Left ventricle myocardium inferior (tissue), 1 donor: Measurements from ENCODE around the gene ANKS4B. TPM values are rescaled to one million over a fixed set of nuclear protein-coding genes. Genes with fewer than 3 reads are reported as not detected.
"Not testable (repeated sequence)": the region's sequence is repeated elsewhere in the genome, so short reads cannot be mapped to it uniquely, and the experiment has no call there.

Experiments
- DNase-seq: peaks from one replicate; pipeline ENCODE4 v3.0.0-alpha.2; 2020
- H3K27ac ChIP-seq: fragments of 200-600 bp; replicated peaks from 2 replicates; pipeline ENCODE4 v1.8.0; 2021
- H3K27me3 ChIP-seq: fragments of 200-600 bp; 2 replicates; pipeline ENCODE4 v1.8.0; 2021; ENCODE audit warnings: low read depth
- H3K36me3 ChIP-seq: fragments of 200-600 bp; 2 replicates; pipeline ENCODE4 v1.8.0; 2021
- H3K4me1 ChIP-seq: fragments of 200-600 bp; 2 replicates; pipeline ENCODE4 v1.8.0; 2021
- H3K4me3 ChIP-seq: fragments of 200-600 bp; 2 replicates; pipeline ENCODE4 v1.8.0; 2021; ENCODE audit warnings: mild to moderate bottlenecking, moderate library complexity
- H3K9me3 ChIP-seq: fragments of 200-600 bp; replicated peaks from 2 replicates; pipeline ENCODE4 v1.8.0; 2021
- CTCF ChIP-seq: fragments of 200-600 bp; IDR thresholded peaks from 2 replicates; pipeline ENCODE4 v1.8.0; 2021; ENCODE audit warnings: antibody characterized with exemption, mild to moderate bottlenecking, borderline replicate concordance
- intact Hi-C: fragments of 100-400 bp; cut with micrococcal nuclease; formaldehyde crosslinking; loops from one replicate; pipeline ENCODE4 v1.11.0; 2022
- total RNA-seq: library from RNA; stranded (reverse); fragmentation: NEBNext Ultra II Directional; extraction: Animal tissue kit (Norgen Biotek cat#: 25700); gene quantifications from one replicate; pipeline ENCODE4 v1.2.1, GENCODE V29; 2021
- donor health status: DM: no; HTN: yes; CAD: no; lungs with severe emphysema.

Gene ANKS4B
- total RNA-seq, 1 donor from 2014 or later, result not detected

DNA sequence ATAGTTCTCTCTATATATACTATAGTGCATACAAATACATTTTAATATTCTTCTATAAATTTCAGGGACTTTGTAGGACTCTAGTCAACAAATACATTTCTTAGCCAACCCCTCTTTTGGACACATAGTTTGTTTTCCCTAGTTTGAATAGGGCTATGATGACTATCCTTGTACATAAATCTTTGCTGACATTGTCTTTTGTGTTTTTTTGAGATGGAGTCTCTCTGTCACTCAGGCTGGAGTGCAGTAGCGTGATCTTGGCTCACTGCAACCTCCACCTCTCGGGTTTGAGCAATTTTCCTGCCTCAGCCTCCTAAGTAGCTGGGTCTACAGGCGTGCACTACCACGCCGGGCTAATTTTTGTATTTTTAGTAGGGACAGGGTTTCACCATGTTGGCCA, 3.3 kb downstream of the ANKS4B start:
- TF ChIP-seq CTCF, result no peak
- no peak overlapping the region for H3K4me3 ChIP-seq
- intact Hi-C loops, result no loop called here
- no peaks in the 10 kb centered on the region for H3K4me1 ChIP-seq
- peaks cover 6% of the 10 kb centered on the region for H3K27me3 ChIP-seq
- H3K36me3 ChIP-seq, result no peaks in the 10 kb centered on the region
- no peak overlapping the region for H3K27ac ChIP-seq
- DNase-seq, result no peak
- H3K9me3 ChIP-seq, result no peaks in the 10 kb centered on the region

DNA sequence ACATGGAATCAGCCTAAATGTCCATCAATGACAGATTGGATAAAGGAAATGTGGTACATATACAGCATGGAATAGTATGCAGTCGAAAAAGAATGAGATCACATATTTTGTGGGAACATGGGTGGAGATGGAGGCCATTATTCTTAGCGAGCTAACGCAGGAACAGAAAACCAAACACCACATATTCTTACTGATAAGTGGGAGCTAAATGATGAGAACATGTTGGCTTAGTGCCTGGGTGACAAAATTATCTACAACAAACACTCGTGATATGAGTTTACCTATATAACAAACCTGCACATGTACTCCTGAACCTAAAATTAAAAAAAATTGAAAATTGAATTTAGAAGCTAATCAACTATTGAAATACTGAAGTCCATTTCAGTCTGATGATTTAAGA, 6.1 kb downstream of the ANKS4B start:
- no peaks in the 10 kb centered on the region for H3K4me1 ChIP-seq
- no peak overlapping the region for H3K4me3 ChIP-seq
- H3K36me3 ChIP-seq, result no peaks in the 10 kb centered on the region
- TF ChIP-seq CTCF, result no peak
- intact Hi-C loops, result no loop called here
- DNase-seq, result no peak
- H3K27ac ChIP-seq, result no peak overlapping the region
- H3K27me3 ChIP-seq, result peaks cover 6% of the 10 kb centered on the region
- H3K9me3 ChIP-seq, result no peaks in the 10 kb centered on the region

- TF ChIP-seq CTCF, result no peak
Measured at GRCh38 chr16:21242756-21243155, 9.3 kb downstream of the ANKS4B start.

DNA sequence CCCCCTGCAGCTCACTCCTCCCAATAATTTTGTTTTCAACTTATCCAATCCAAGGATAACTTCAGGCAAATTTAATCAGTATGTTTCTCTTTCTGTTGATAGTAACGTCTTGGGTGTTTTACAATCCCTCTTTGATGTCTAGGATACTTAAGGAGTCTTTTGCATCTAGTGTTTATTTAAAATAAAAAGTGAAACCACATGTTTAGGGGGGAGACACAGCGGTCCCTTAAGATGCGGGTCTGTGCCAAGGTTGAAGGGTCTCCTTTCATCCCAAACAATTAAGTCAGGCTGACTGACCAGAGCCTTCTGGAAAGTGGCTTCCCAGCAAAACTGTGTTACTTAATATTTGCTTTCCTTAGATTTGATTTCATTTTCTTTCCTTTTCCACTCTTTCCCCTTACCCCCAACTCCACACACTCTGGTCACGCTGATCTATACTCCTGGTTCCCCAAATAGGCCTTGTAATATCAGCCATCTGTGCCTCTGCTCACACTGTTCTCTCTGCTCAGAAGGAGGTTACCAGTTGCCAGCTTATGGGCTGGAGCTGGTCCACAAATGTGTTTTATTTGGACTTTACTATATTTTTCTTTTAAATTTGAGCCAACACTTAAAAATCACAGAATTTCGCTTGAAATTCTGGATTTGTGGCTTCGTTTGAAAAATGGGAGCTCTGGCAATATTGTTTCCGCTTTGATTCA, 11.2 kb downstream of the ANKS4B start:
- Histone ChIP-seq H3K27ac (no peak overlapping the region), H3K36me3 (no peaks in the 10 kb centered on the region), H3K4me3 (no peak overlapping the region), H3K4me1 (peaks cover 9% of the 10 kb centered on the region), H3K9me3 (no peaks in the 10 kb centered on the region), H3K27me3 (no peaks in the 10 kb centered on the region)
- TF ChIP-seq CTCF, result no peak
- no peak for DNase-seq
- intact Hi-C loops, result no loop called here

More at GRCh38 chr16:21242756-21243155, 9.3 kb downstream of the ANKS4B start:
- DNase-seq, result no peak
- intact Hi-C loops, result no loop called here
- H3K27ac ChIP-seq, result no peak overlapping the region
- H3K4me3 ChIP-seq, result no peak overlapping the region
- H3K36me3 ChIP-seq, result no peaks in the 10 kb centered on the region
- no peaks in the 10 kb centered on the region for H3K9me3 ChIP-seq
- no peaks in the 10 kb centered on the region for H3K27me3 ChIP-seq
- peaks cover 8% of the 10 kb centered on the region for H3K4me1 ChIP-seq

- H3K4me3 ChIP-seq, H3K4me1 ChIP-seq, H3K27ac ChIP-seq, DNase-seq, intact Hi-C loops, H3K36me3 ChIP-seq, H3K27me3 ChIP-seq, H3K9me3 ChIP-seq: not testable (repeated sequence)
Measured at GRCh38 chr16:21248179-21248578, 14.7 kb downstream of the ANKS4B start.

GRCh38 chr16:21250072-21250923, 16.8 kb downstream of the ANKS4B start:
- no peak for DNase-seq
- Histone ChIP-seq H3K4me3 (no peak overlapping the region), H3K9me3 (no peaks in the 10 kb centered on the region), H3K27ac (no peak overlapping the region), H3K4me1 (peaks cover 9% of the 10 kb centered on the region), H3K27me3 (no peaks in the 10 kb centered on the region), H3K36me3 (no peaks in the 10 kb centered on the region)
- intact Hi-C loops, result no loop called here
- no peak for TF ChIP-seq CTCF
